Stimulated activated CD8-positive, alpha-beta memory T cell treated with anti-CD3 and anti-CD28 coated beads, Interleukin-4, amount 100 ng/mL, for 4 hours (primary cell): ENCODE measurements around the gene NFIA.
"Not testable (repeated sequence)": the region's sequence is repeated elsewhere in the genome, so short reads cannot be mapped to it uniquely, and the experiment has no call there.

Source experiments
- DNase-seq, 2 donors: peaks; one replicate each; pipeline ENCODE4 v3.0.0-alpha.2; 2020; ENCODE audit warnings: low read depth in 2 of 2, low spot score in 1 of 2

Gene NFIA

GRCh38 chr1:61447106-61447967 is 365.0 kb downstream of the NFIA start:
- DNase-seq, result no peak

GRCh38 chr1:61447968-61448430 is 365.6 kb downstream of the NFIA start:
- no peak for DNase-seq

- DNase-seq, result no peak
Measured at GRCh38 chr1:61448914-61449313, 366.6 kb downstream of the NFIA start.

- no peak for DNase-seq
Measured at GRCh38 chr1:61449410-61449809, 367.0 kb downstream of the NFIA start.

- DNase-seq, result no peak
Measured at GRCh38 chr1:61450454-61450853, 368.1 kb downstream of the NFIA start.

- no peak for DNase-seq
Measured at GRCh38 chr1:61450872-61451571, 368.7 kb downstream of the NFIA start.

- no peak for DNase-seq
Measured at GRCh38 chr1:61451572-61451968, 369.2 kb downstream of the NFIA start.

GRCh38 chr1:61452176-61453035 is 370.0 kb downstream of the NFIA start:
- DNase-seq, result no peak

GRCh38 chr1:61453111-61453961 is 371.0 kb downstream of the NFIA start:
- DNase-seq, result peak; percentile 33 to 36

GRCh38 chr1:61455400-61455799 is 373.0 kb downstream of the NFIA start:
- DNase-seq, result no peak

GRCh38 chr1:61457526-61458040 is 375.2 kb downstream of the NFIA start:
- no peak for DNase-seq

GRCh38 chr1:61459345-61459744 is 377.0 kb downstream of the NFIA start:
- DNase-seq, result no peak

GRCh38 chr1:61460191-61460590 is 377.8 kb downstream of the NFIA start:
- DNase-seq, result no peak

- no peak for DNase-seq
Measured at GRCh38 chr1:61461406-61462384, 379.3 kb downstream of the NFIA start.

- no peak for DNase-seq
Measured at GRCh38 chr1:61462628-61463027, 380.3 kb downstream of the NFIA start.

GRCh38 chr1:61463220-61463619 is 380.9 kb downstream of the NFIA start:
- DNase-seq, result no peak

GRCh38 chr1:61467836-61468235 is 385.5 kb downstream of the NFIA start:
- DNase-seq, result not testable (repeated sequence)

GRCh38 chr1:61469365-61469764 is 387.0 kb downstream of the NFIA start:
- no peak for DNase-seq

- DNase-seq, result no peak
Measured at GRCh38 chr1:61472876-61473275, 390.5 kb downstream of the NFIA start.
